Fibroblast of peridontal ligament (primary cell): ENCODE results near the gene JAG2.

Experiments
- DNase-seq: peaks from one replicate; pipeline ENCODE4 v3.0.0-alpha.2; 2010; ENCODE audit errors: extremely low read depth

Gene JAG2

GRCh38 chr14:105092171-105093037 lies 76.2 kb downstream of the JAG2 start:
- no peak for DNase-seq

- no peak for DNase-seq
Observed at GRCh38 chr14:105091517-105092170, 76.9 kb downstream of the JAG2 start.

GRCh38 chr14:105091054-105091516 lies 77.5 kb downstream of the JAG2 start:
- DNase-seq, result no peak
